Activated B cell treated with CpG ODN at 0.5 μM for 24 hours (primary cell): Measurements from ENCODE around the gene EXTL1. TPM values are rescaled to one million over a fixed set of nuclear protein-coding genes. Genes with fewer than 3 reads are reported as not detected.

Source experiments
- ATAC-seq: fragments of 200-7000 bp; cut with Tn5 transposase; one replicate; pipeline ENCODE4 v1.10.0; 2021; ENCODE audit warnings: low read depth, mild to moderate bottlenecking, moderate library complexity
- CTCF ChIA-PET: fragments of 350-600 bp; sonication (Branson Sonifier 250); formaldehyde crosslinking; loops from one replicate; lab custom pipeline; 2021; ENCODE audit warnings: antibody characterized with exemption; lab: Charles Lee
- POLR2A ChIA-PET: fragments of 350-600 bp; sonication (Branson Sonifier 250); formaldehyde crosslinking; loops from one replicate; lab custom pipeline; 2021; ENCODE audit warnings: antibody characterized with exemption; lab: Charles Lee
- DNase-seq: peaks from one replicate; pipeline ENCODE4 v3.0.0; 2022
- H3K27ac Mint-ChIP-seq: one replicate; pipeline ENCODE4 v1.8.0; 2020; ENCODE audit warnings: mixed read lengths
- H3K27me3 Mint-ChIP-seq: one replicate; pipeline ENCODE4 v1.8.0; 2021; ENCODE audit warnings: mixed read lengths
- H3K36me3 Mint-ChIP-seq: one replicate; pipeline ENCODE4 v1.8.0; 2021; ENCODE audit warnings: low read depth, mixed read lengths
- H3K4me1 Mint-ChIP-seq: one replicate; pipeline ENCODE4 v1.8.0; 2021; ENCODE audit warnings: mixed read lengths
- H3K4me3 Mint-ChIP-seq: one replicate; pipeline ENCODE4 v1.8.0; 2020; ENCODE audit warnings: mild to moderate bottlenecking, mixed read lengths
- H3K9me3 Mint-ChIP-seq: one replicate; pipeline ENCODE4 v1.8.0; 2020; ENCODE audit warnings: mixed read lengths
- CTCF ChIP-seq: fragments of 200-600 bp; IDR thresholded peaks from one replicate; pipeline ENCODE4 v1.8.0; 2022; ENCODE audit warnings: antibody characterized with exemption, mild to moderate bottlenecking
- intact Hi-C: fragments of 100-400 bp; cut with micrococcal nuclease; formaldehyde crosslinking; loops from one replicate; pipeline ENCODE4 v1.15.1; 2024
- total RNA-seq: library from RNA; stranded (reverse); gene quantifications from 2 replicates; pipeline ENCODE4 v1.2.3, GENCODE V29; 2022

EXTL1 gene
- total RNA-seq, 1 donor from 2014 or later: not detected

GRCh38 chr1:26023826-26024225, 2.3 kb downstream of the EXTL1 start:
- no peaks in the 10 kb centered on the region for H3K9me3 Mint-ChIP-seq
- no peak overlapping the region for H3K27ac Mint-ChIP-seq
- intact Hi-C loops: no loop called here
- DNase-seq (no peak), ATAC-seq (no peak)
- ChIA-PET POLR2A (no interaction called here), CTCF (no interaction called here)
- no peak overlapping the region for H3K4me3 Mint-ChIP-seq
- no peaks in the 10 kb centered on the region for H3K4me1 Mint-ChIP-seq
- TF ChIP-seq CTCF: no peak
- no peaks in the 10 kb centered on the region for H3K36me3 Mint-ChIP-seq
- H3K27me3 Mint-ChIP-seq: peaks cover 6% of the 10 kb centered on the region

GRCh38 chr1:26025060-26025459, 3.5 kb downstream of the EXTL1 start:
- TF ChIP-seq CTCF: no peak
- POLR2A ChIA-PET: no interaction called here
- no peaks in the 10 kb centered on the region for H3K9me3 Mint-ChIP-seq
- H3K27ac Mint-ChIP-seq: no peak overlapping the region
- no peaks in the 10 kb centered on the region for H3K4me1 Mint-ChIP-seq
- H3K27me3 Mint-ChIP-seq: peaks cover 13% of the 10 kb centered on the region
- DNase-seq: no peak
- intact Hi-C loops: no loop called here
- CTCF ChIA-PET: no interaction called here
- H3K4me3 Mint-ChIP-seq: no peak overlapping the region
- ATAC-seq: no peak
- H3K36me3 Mint-ChIP-seq: no peaks in the 10 kb centered on the region

GRCh38 chr1:26025517-26025916, 3.9 kb downstream of the EXTL1 start:
- H3K4me3 Mint-ChIP-seq: no peak overlapping the region
- H3K4me1 Mint-ChIP-seq: no peaks in the 10 kb centered on the region
- H3K36me3 Mint-ChIP-seq: no peaks in the 10 kb centered on the region
- ATAC-seq: no peak
- no peak overlapping the region for H3K27ac Mint-ChIP-seq
- no peak for DNase-seq
- no peak for TF ChIP-seq CTCF
- intact Hi-C loops: no loop called here
- H3K27me3 Mint-ChIP-seq: peaks cover 13% of the 10 kb centered on the region
- ChIA-PET CTCF (no interaction called here), POLR2A (no interaction called here)
- no peaks in the 10 kb centered on the region for H3K9me3 Mint-ChIP-seq

- no peak for TF ChIP-seq CTCF
- ChIA-PET POLR2A (interaction anchor here (0.9 kb wide), 1 partner anchor 14 kb away, joined by 3 read pairs; no protein-coding TSS in a partner anchor), CTCF (no interaction called here)
- Mint-ChIP-seq H3K4me3 (no peak overlapping the region), H3K36me3 (no peaks in the 10 kb centered on the region), H3K9me3 (no peaks in the 10 kb centered on the region), H3K27me3 (peaks cover 17% of the 10 kb centered on the region), H3K27ac (no peak overlapping the region), H3K4me1 (no peaks in the 10 kb centered on the region)
- ATAC-seq (no peak), DNase-seq (no peak)
- intact Hi-C loops: no loop called here
These were observed 6.3 kb downstream of the EXTL1 start for GRCh38 chr1:26027716-26028489.

- DNase-seq (no peak), ATAC-seq (no peak)
- H3K27ac Mint-ChIP-seq: no peak overlapping the region
- CTCF ChIA-PET: no interaction called here
- no peaks in the 10 kb centered on the region for H3K36me3 Mint-ChIP-seq
- H3K9me3 Mint-ChIP-seq: no peaks in the 10 kb centered on the region
- POLR2A ChIA-PET: no interaction called here
- no peaks in the 10 kb centered on the region for H3K4me1 Mint-ChIP-seq
- peaks cover 17% of the 10 kb centered on the region for H3K27me3 Mint-ChIP-seq
- intact Hi-C loops: no loop called here
- TF ChIP-seq CTCF: no peak
- H3K4me3 Mint-ChIP-seq: no peak overlapping the region
These were observed 7.0 kb downstream of the EXTL1 start for GRCh38 chr1:26028490-26028980.
